Activated effector memory CD4-positive, alpha-beta T cell treated with anti-CD3 and anti-CD28 coated beads, Interleukin-2, amount 50 U/mL, for 16 hours (primary cell): ENCODE results near the gene MIER2.
A peak's percentile ranks its signal among the peaks of the same experiment; 100 is the strongest.

Experiments used
- DNase-seq: peaks from one replicate; pipeline ENCODE4 v3.0.0-alpha.2; 2020

MIER2 gene

GRCh38 chr19:306151-306900 lies 38.3 kb downstream of the MIER2 start:
- no peak for DNase-seq

GRCh38 chr19:305240-306150 lies 39.1 kb downstream of the MIER2 start:
- no peak for DNase-seq

GRCh38 chr19:296476-297225 lies 47.9 kb downstream of the MIER2 start:
- no peak for DNase-seq

GRCh38 chr19:295687-296370 lies 48.8 kb downstream of the MIER2 start:
- no peak for DNase-seq

GRCh38 chr19:294946-295686 lies 49.5 kb downstream of the MIER2 start:
- peak; percentile 79 for DNase-seq

GRCh38 chr19:294341-294945 lies 50.2 kb downstream of the MIER2 start:
- DNase-seq, result peak; percentile 62

GRCh38 chr19:293436-294110 lies 51.0 kb downstream of the MIER2 start:
- DNase-seq, result peak; percentile 62

- DNase-seq, result peak; percentile 50
These were observed 51.6 kb downstream of the MIER2 start for GRCh38 chr19:292951-293350.

- peak; percentile 61 for DNase-seq
These were observed 52.2 kb downstream of the MIER2 start for GRCh38 chr19:292281-292884.

- DNase-seq, result peak; percentile 60
These were observed 52.9 kb downstream of the MIER2 start for GRCh38 chr19:291561-292280.

- DNase-seq, result no peak
These were observed 53.5 kb downstream of the MIER2 start, which contains the start of gene PLPP2 for GRCh38 chr19:291006-291521. TSS of gene PLPP2 (minus strand) at chr19:291403. CDS start at chr19:291336, 67 bp downstream.

- DNase-seq, result peak; percentile 77
These were observed 54.1 kb downstream of the MIER2 start for GRCh38 chr19:290372-291005.

GRCh38 chr19:289651-290371 lies 54.8 kb downstream of the MIER2 start:
- peak; percentile 76 for DNase-seq

GRCh38 chr19:288911-289310 lies 55.7 kb downstream of the MIER2 start:
- DNase-seq, result peak; percentile 38

- DNase-seq, result peak; percentile 58
These were observed 57.2 kb downstream of the MIER2 start for GRCh38 chr19:287381-287871.

- DNase-seq, result no peak
These were observed 61.2 kb downstream of the MIER2 start for GRCh38 chr19:283395-283794.

- no peak for DNase-seq
These were observed 62.1 kb downstream of the MIER2 start for GRCh38 chr19:282501-282900.

- DNase-seq, result no peak
These were observed 62.6 kb downstream of the MIER2 start for GRCh38 chr19:281992-282391.
